HepG2 (cell line): ENCODE measurements around the gene AK9. TPM values are rescaled to one million over a fixed set of nuclear protein-coding genes. Genes with fewer than 3 reads are reported as not detected.

Experiments
- ARHGAP35 ChIP-seq: sonication (generic); formaldehyde crosslinking; IDR thresholded peaks from 2 replicates; pipeline ENCODE4 v1.9.0; 2022; ENCODE audit warnings: mild to moderate bottlenecking, inconsistent platforms, moderate library complexity, missing genetic modification reagents, borderline replicate concordance
- CBX1 ChIP-seq: IDR thresholded peaks from one replicate; pipeline ENCODE4 v1.6.1; 2016; ENCODE audit warnings: antibody characterized with exemption, low read depth
- FOXA3 ChIP-seq: IDR thresholded peaks from 2 replicates; pipeline ENCODE4 v1.6.1; 2016; ENCODE audit warnings: missing genetic modification reagents, missing compliant biosample characterization
- JUNB ChIP-seq: sonication (generic); formaldehyde crosslinking; IDR thresholded peaks from 2 replicates; pipeline ENCODE4 v1.8.0; 2022; ENCODE audit warnings: missing genetic modification reagents, mild to moderate bottlenecking, borderline replicate concordance
- KDM2A ChIP-seq: sonication (generic); formaldehyde crosslinking; IDR thresholded peaks from 2 replicates; pipeline ENCODE4 v1.4.0; 2020; ENCODE audit warnings: low read depth, missing genetic modification reagents, borderline replicate concordance
- MZF1 ChIP-seq: sonication (generic); formaldehyde crosslinking; IDR thresholded peaks from 2 replicates; pipeline ENCODE4 v1.8.1; 2023; ENCODE audit warnings: mild to moderate bottlenecking, missing genetic modification reagents, borderline replicate concordance
- NFKB2 ChIP-seq: sonication (generic); formaldehyde crosslinking; IDR thresholded peaks from 2 replicates; pipeline ENCODE4 v1.4.0; 2020; ENCODE audit warnings: missing genetic modification reagents, borderline replicate concordance
- PAF1 ChIP-seq: IDR thresholded peaks from 2 replicates; pipeline ENCODE4 v1.6.1; 2016; ENCODE audit warnings: missing genetic modification reagents, missing compliant biosample characterization
- RXRA ChIP-seq: sonication (generic); formaldehyde crosslinking; IDR thresholded peaks from 2 replicates; pipeline ENCODE4 v1.5.1; 2020; ENCODE audit warnings: missing genetic modification reagents
- SOX5 ChIP-seq: IDR thresholded peaks from 2 replicates; pipeline ENCODE4 v1.6.1; 2016; ENCODE audit warnings: borderline replicate concordance
- SOX6 ChIP-seq, 2 experiments: fragments of 450-650 bp in 1 of 2; sonication (generic) in 1 of 2; formaldehyde crosslinking in 1 of 2; IDR thresholded peaks; 2 replicates each; pipeline versions ENCODE4 v1.4.0 to v1.6.1; 2017 to 2020; ENCODE audit warnings: antibody characterized with exemption in 1 of 2, mild to moderate bottlenecking in 1 of 2, missing genetic modification reagents in 1 of 2
- SP1 ChIP-seq, 2 experiments: fragments of 450-650 bp in 1 of 2; sonication (generic) in 1 of 2; formaldehyde crosslinking in 1 of 2; IDR thresholded peaks; 2 replicates each; pipeline versions ENCODE4 v1.4.0 to v1.6.1; 2016 to 2020; ENCODE audit warnings: missing genetic modification reagents in 1 of 2
- XRCC5 ChIP-seq: fragments of 200-400 bp; formaldehyde crosslinking; optimal IDR thresholded peaks from 2 replicates; pipeline ENCODE3; 2017; ENCODE audit warnings: mild to moderate bottlenecking, low read length
- YY1 ChIP-seq: IDR thresholded peaks from 2 replicates; pipeline ENCODE4 v1.6.1; 2011; ENCODE audit warnings: low read length, low read depth, moderate library complexity, mild to moderate bottlenecking; ENCODE audit not compliant: insufficient read depth, insufficient replicate concordance
- ZNF180 ChIP-seq: sonication (generic); formaldehyde crosslinking; IDR thresholded peaks from 2 replicates; pipeline ENCODE4 v1.4.0; 2020; ENCODE audit warnings: low read depth, missing genetic modification reagents, borderline replicate concordance
- ZNF207 ChIP-seq: fragments of 450-650 bp; IDR thresholded peaks from 2 replicates; pipeline ENCODE4 v1.6.1; 2016; ENCODE audit warnings: antibody characterized with exemption, borderline replicate concordance
- ZNF253 ChIP-seq: sonication (generic); formaldehyde crosslinking; IDR thresholded peaks from 2 replicates; pipeline ENCODE4 v1.8.0; 2022; ENCODE audit warnings: mild to moderate bottlenecking, missing genetic modification reagents, borderline replicate concordance
- ZNF275 ChIP-seq: sonication (generic); formaldehyde crosslinking; IDR thresholded peaks from 2 replicates; pipeline ENCODE4 v1.8.0; 2022; ENCODE audit warnings: missing genetic modification reagents, mild to moderate bottlenecking, inconsistent platforms, borderline replicate concordance
- ZNF343 ChIP-seq: sonication (generic); formaldehyde crosslinking; IDR thresholded peaks from 2 replicates; pipeline ENCODE4 v1.4.0; 2020; ENCODE audit warnings: mild to moderate bottlenecking, missing genetic modification reagents
- ZNF382 ChIP-seq: sonication (generic); formaldehyde crosslinking; IDR thresholded peaks from 2 replicates; pipeline ENCODE4 v1.5.0; 2020; ENCODE audit warnings: missing genetic modification reagents, mild to moderate bottlenecking, borderline replicate concordance
- ZNF558 ChIP-seq: sonication (generic); formaldehyde crosslinking; IDR thresholded peaks from 2 replicates; pipeline ENCODE4 v1.9.0; 2022; ENCODE audit warnings: mild to moderate bottlenecking, missing genetic modification reagents, borderline replicate concordance
- polyA plus RNA-seq, 8 experiments: library from polyadenylated mRNA; depleted of rRNA in 3 of 8; stranded (reverse) in 7 of 8; unstranded in 1 of 8; fragments of >200 nt; fragmentation: Illumina TruSeq in 4 of 8; extraction: Trizol in 4 of 8; gene quantifications; 2 replicates each; pipeline versions ENCODE4 v1.2.1 to v1.2.3, GENCODE V29; 2011 to 2016; ENCODE audit warnings: low read depth in 4 of 8, missing spikeins in 1 of 8, mixed read lengths in 1 of 8; ENCODE audit not compliant: insufficient read depth in 1 of 8
- total RNA-seq, 5 experiments: library from RNA; depleted of rRNA; stranded (reverse); fragments of >200 nt; fragmentation: Illumina TruSeq; extraction: Trizol; gene quantifications; 2 replicates each; pipeline ENCODE4 v1.2.3, GENCODE V29; 2016; ENCODE audit warnings: low read depth in 1 of 5
- TF ChIP-seq, protein P1 (sequence below): sonication (generic); formaldehyde crosslinking; IDR thresholded peaks from 2 replicates; pipeline ENCODE4 v1.5.0; 2020; ENCODE audit warnings: mild to moderate bottlenecking, missing genetic modification reagents, borderline replicate concordance

AK9 gene
- total and polyA plus RNA-seq, 2 of the 13 experiments (the other 11 are each of a cell fraction or from before 2014, with no cell fraction given): 3.2 to 4.8 TPM

- TF ChIP-seq, protein P1, sequence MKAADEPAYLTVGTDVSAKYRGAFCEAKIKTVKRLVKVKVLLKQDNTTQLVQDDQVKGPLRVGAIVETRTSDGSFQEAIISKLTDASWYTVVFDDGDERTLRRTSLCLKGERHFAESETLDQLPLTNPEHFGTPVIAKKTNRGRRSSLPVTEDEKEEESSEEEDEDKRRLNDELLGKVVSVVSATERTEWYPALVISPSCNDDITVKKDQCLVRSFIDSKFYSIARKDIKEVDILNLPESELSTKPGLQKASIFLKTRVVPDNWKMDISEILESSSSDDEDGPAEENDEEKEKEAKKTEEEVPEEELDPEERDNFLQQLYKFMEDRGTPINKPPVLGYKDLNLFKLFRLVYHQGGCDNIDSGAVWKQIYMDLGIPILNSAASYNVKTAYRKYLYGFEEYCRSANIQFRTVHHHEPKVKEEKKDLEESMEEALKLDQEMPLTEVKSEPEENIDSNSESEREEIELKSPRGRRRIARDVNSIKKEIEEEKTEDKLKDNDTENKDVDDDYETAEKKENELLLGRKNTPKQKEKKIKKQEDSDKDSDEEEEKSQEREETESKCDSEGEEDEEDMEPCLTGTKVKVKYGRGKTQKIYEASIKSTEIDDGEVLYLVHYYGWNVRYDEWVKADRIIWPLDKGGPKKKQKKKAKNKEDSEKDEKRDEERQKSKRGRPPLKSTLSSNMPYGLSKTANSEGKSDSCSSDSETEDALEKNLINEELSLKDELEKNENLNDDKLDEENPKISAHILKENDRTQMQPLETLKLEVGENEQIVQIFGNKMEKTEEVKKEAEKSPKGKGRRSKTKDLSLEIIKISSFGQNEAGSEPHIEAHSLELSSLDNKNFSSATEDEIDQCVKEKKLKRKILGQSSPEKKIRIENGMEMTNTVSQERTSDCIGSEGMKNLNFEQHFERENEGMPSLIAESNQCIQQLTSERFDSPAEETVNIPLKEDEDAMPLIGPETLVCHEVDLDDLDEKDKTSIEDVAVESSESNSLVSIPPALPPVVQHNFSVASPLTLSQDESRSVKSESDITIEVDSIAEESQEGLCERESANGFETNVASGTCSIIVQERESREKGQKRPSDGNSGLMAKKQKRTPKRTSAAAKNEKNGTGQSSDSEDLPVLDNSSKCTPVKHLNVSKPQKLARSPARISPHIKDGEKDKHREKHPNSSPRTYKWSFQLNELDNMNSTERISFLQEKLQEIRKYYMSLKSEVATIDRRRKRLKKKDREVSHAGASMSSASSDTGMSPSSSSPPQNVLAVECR (CRISPR knock-in tag): peak; percentile 75; the same call in 1 of the 2 replicates
- TF ChIP-seq ZNF207 (no peak), KDM2A (peak; percentile 57; the same call in 1 of the 2 replicates), MZF1 (CRISPR knock-in tag) (no peak), YY1 (peak; percentile 42), JUNB (CRISPR knock-in tag) (no peak), ZNF253 (CRISPR knock-in tag) (no peak), ZNF382 (CRISPR knock-in tag) (no peak), ZNF180 (no peak), PAF1 (no peak), XRCC5 (no peak), RXRA (CRISPR knock-in tag) (no peak), CBX1 (no peak), ZNF343 (no peak), SOX5 (no peak; the same call in 1 of the 2 replicates), SP1 (IDR thresholded peaks at IDR 0.05) (no peak), SP1 (CRISPR knock-in tag; IDR thresholded peaks at IDR 0.05) (0 out of 2 replicates have a peak, but pooled peaks have one; percentile 20), FOXA3 (CRISPR knock-in tag) (no peak), ZNF558 (CRISPR knock-in tag) (no peak; the same call in 1 of the 2 replicates), SOX6 (IDR thresholded peaks at IDR 0.05) (no peak), SOX6 (CRISPR knock-in tag; IDR thresholded peaks at IDR 0.05) (no peak), ARHGAP35 (CRISPR knock-in tag) (no peak), ZNF275 (CRISPR knock-in tag) (no peak), NFKB2 (CRISPR knock-in tag) (no peak)
These were observed 207.9 kb downstream of the AK9 start, which contains the start of gene ZBTB24 (continued) for GRCh38 chr6:109482905-109483734.
